Esophagus (tissue), 2 donors: Measurements from ENCODE around the gene SNX14. TPM values are rescaled to one million over a fixed set of nuclear protein-coding genes. Genes with fewer than 3 reads are reported as not detected.
"Not testable (repeated sequence)": the region's sequence is repeated elsewhere in the genome, so short reads cannot be mapped to it uniquely, and the experiment has no call there.

Experiments
- H3K27ac ChIP-seq, 2 donors: one replicate each; pipeline ENCODE4 v1.5.1; 2013; ENCODE audit warnings: low read depth in 2 of 2, mild to moderate bottlenecking in 2 of 2, inconsistent platforms in 1 of 2, low read length in 1 of 2, moderate library complexity in 1 of 2
- H3K27me3 ChIP-seq, 2 donors: one replicate each; pipeline ENCODE4 v1.6.1; 2013; ENCODE audit warnings: low read length in 2 of 2, control low read depth in 1 of 2, mild to moderate bottlenecking in 1 of 2; ENCODE audit not compliant: insufficient read depth in 2 of 2, control insufficient read depth in 1 of 2
- H3K36me3 ChIP-seq, 2 donors: one replicate each; pipeline ENCODE4 v1.6.1; 2013; ENCODE audit warnings: low read length in 1 of 2; ENCODE audit not compliant: control insufficient read depth in 2 of 2, insufficient read depth in 2 of 2
- H3K4me1 ChIP-seq, 2 donors: one replicate each; pipeline ENCODE4 v1.6.1; 2013; ENCODE audit warnings: low read length in 1 of 2; ENCODE audit not compliant: control insufficient read depth in 2 of 2, insufficient read depth in 2 of 2
- H3K4me3 ChIP-seq, 2 donors: one replicate each; pipeline ENCODE4 v1.5.1; 2013; ENCODE audit warnings: low read length in 2 of 2, mild to moderate bottlenecking in 2 of 2, low read depth in 1 of 2, moderate library complexity in 1 of 2
- H3K9me3 ChIP-seq, 2 donors: one replicate each; pipeline ENCODE4 v1.6.1; 2013; ENCODE audit warnings: mild to moderate bottlenecking in 2 of 2, low read depth in 1 of 2, low read length in 1 of 2, moderate library complexity in 1 of 2; ENCODE audit not compliant: control insufficient read depth in 2 of 2, insufficient read depth in 1 of 2
- WGBS, 2 donors: extraction: QIAGEN DNeasy Blood & Tissue Kit; methylation state at CpG; one replicate each; pipeline ENCODE4 v1.1.7; 2013; 5-methylcytosine and 5-hydroxymethylcytosine counted together
- polyA plus RNA-seq, 2 donors: library from polyadenylated mRNA; stranded (reverse); fragments of 200-250 nt; gene quantifications; one replicate each; pipeline ENCODE4 v1.2.3, GENCODE V29; 2013
- donor health status: healthy with polysubstance abuse.
- donor health status: Bipolar disorder and iron deficiency.

Gene SNX14
- polyA plus RNA-seq, 2 donors = 26.2 to 47.7 TPM

- WGBS, 2 donors = 82 to 88% methylated on average over 2 of the region's 2 CpGs
- H3K36me3 ChIP-seq, H3K4me1 ChIP-seq, H3K4me3 ChIP-seq, H3K27me3 ChIP-seq, H3K9me3 ChIP-seq, H3K27ac ChIP-seq: not testable (repeated sequence)
Measured at GRCh38 chr6:85524281-85524680, 69.4 kb downstream of the SNX14 start.

- H3K27me3 ChIP-seq = no peaks in the 10 kb centered on the region
- H3K4me1 ChIP-seq = no peaks in the 10 kb centered on the region
- peaks cover 0 to 3% of the 10 kb centered on the region in 2 donors for H3K36me3 ChIP-seq
Measured at GRCh38 chr6:85516168-85516567, 77.5 kb downstream of the SNX14 start.

GRCh38 chr6:85506441-85507093 lies 87.1 kb downstream of the SNX14 start:
- Histone ChIP-seq H3K27ac (no peak overlapping the region), H3K4me3 (no peak overlapping the region), H3K4me1 (no peaks in the 10 kb centered on the region), H3K9me3 (no peaks in the 10 kb centered on the region), H3K27me3 (no peaks in the 10 kb centered on the region), H3K36me3 (peaks cover 0 to 4% of the 10 kb centered on the region in 2 donors)
- WGBS, 2 donors = 75 to 84% methylated on average over 8 of the region's 8 CpGs

More at GRCh38 chr6:85516168-85516567, 77.5 kb downstream of the SNX14 start:
- H3K4me3 ChIP-seq = no peak overlapping the region
- no peak overlapping the region for H3K27ac ChIP-seq
- no peaks in the 10 kb centered on the region for H3K9me3 ChIP-seq

GRCh38 chr6:85498596-85499258 lies 94.9 kb downstream of the SNX14 start:
- H3K4me3 ChIP-seq = no peak overlapping the region
- H3K36me3 ChIP-seq = peaks cover 0 to 2% of the 10 kb centered on the region in 2 donors
- H3K27me3 ChIP-seq = no peaks in the 10 kb centered on the region
- no peak overlapping the region for H3K27ac ChIP-seq
- peaks cover 0 to 2% of the 10 kb centered on the region in 2 donors for H3K9me3 ChIP-seq
- WGBS, 2 donors = 50 to 56% methylated on average over 2 of the region's 2 CpGs
- peaks cover 0 to 4% of the 10 kb centered on the region in 2 donors for H3K4me1 ChIP-seq

DNA sequence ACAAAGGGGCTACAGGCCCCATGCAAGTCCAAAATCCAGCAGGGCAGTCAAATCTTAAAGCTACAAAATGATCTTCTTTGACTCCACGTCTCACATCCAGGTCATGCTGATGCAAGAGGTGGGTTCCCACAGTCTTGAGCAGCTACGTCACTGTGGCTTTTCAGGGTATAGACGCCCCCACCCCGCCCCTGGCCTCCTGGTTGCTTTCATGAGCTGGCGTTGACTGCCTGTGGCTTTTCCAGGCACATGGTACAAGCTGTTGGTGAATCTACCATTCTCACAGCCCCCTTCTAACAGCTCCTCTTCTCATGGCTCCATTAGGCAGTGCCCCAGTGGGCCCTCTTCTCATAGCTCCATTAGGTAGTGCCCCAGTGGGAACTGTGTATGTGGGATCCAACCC lies 96.8 kb downstream of the SNX14 start:
- peaks cover 0 to 4% of the 10 kb centered on the region in 2 donors for H3K4me1 ChIP-seq
- WGBS, 2 donors = 95 to 97% methylated on average over 5 of the region's 5 CpGs
- H3K4me3 ChIP-seq = no peak overlapping the region
- peaks cover 0 to 2% of the 10 kb centered on the region in 2 donors for H3K9me3 ChIP-seq
- no peaks in the 10 kb centered on the region for H3K36me3 ChIP-seq
- no peak overlapping the region for H3K27ac ChIP-seq
- H3K27me3 ChIP-seq = no peaks in the 10 kb centered on the region

DNA sequence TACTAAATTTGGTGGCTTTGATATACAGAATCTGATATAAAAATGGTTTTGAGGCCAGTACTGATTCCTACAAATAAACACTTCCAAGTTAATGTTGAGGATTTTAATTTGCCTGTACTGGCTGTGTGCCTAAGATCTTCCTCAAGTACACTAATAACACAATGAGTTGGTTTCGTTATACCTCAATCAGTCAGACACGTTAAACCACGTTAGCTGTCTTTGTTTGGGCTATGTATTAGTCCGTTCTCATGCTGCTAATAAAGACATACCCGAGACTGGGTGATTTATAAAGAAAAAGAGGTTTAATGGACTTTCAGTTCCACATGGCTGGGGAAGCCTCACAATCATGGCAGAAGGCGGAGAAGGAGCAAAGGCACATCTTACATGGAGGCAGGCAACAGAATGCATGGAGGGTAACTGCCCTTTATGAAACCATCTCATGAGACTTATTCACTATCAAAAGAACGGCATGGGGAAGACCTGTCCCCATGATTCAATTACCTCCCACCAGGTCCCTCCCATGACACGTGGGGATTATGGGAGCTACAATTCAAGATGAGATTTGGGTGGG lies 97.6 kb downstream of the SNX14 start:
- H3K4me3 ChIP-seq = no peak overlapping the region
- H3K9me3 ChIP-seq = peaks cover 0 to 2% of the 10 kb centered on the region in 2 donors
- H3K27me3 ChIP-seq = no peaks in the 10 kb centered on the region
- H3K36me3 ChIP-seq = no peaks in the 10 kb centered on the region
- 77 to 88% methylated on average over 8 of the region's 8 CpGs for WGBS, 2 donors
- peaks cover 0 to 4% of the 10 kb centered on the region in 2 donors for H3K4me1 ChIP-seq
- H3K27ac ChIP-seq = no peak overlapping the region

DNA sequence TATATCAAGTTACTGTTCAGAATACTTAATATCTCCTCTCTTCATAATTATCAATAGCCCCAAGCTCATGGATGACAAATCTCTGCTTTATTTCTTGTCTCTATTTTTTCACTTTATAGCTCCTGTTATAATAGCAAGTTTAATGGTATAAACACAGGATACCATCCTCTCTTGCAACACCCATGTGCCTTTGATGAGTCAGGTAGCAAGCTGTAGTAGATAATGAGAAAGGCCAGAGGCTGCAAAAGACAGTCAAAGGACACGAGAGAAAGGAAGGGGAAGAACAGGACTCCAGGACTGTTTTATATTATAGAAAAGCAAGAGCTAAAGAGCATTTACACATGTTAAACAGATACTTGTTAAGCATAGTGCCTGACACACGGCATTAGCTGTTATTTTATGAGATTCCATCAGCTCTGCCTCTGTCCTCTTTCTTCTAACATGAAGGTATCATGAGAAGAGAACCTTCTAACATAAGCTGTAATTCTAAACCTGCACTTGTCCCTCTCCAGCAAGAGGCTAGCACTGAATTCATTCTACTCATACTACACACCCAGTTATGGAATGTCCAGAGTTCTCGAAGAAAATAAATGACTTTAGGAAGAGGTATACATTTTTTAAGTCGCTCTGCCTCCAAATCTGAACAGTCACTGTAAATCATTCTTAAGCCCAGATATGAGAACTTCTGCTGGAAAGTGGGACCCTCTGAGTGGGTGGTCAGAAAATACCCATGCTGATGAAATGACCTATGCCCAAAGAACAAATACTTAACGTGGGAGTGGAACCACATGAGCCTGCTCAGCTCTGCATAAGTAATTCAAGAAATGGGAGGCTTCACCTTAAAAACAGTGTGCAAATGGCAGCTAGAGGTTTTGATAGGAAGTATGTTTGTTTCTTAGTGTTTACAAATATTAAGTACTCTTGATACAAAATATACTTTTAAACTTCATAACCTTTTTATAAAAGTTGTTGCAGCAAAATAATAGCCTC lies 98.8 kb downstream of the SNX14 start:
- Histone ChIP-seq H3K9me3 (peaks cover 0 to 2% of the 10 kb centered on the region in 2 donors), H3K27ac (no peak overlapping the region)
- WGBS, 2 donors = 59 to 62% methylated on average over 5 of the region's 5 CpGs

DNA sequence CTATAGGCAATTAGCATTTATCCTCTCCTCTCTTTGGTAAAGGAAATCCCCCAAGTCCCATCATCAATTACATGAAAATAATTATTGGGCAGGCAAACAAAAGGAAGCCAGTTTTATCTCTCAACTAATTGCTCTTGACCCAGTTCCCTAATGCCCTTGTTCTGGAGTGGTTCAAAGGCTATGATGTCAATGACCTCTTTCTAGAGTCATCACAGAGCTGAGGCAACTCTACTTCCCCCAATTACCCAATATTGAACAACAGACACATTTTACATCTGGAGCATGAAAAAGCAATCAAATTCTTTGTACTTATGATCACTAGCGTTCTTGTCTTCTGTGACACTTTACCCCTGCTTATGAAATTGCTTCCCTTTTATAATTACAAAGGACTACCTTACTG lies 100.3 kb downstream of the SNX14 start:
- Histone ChIP-seq H3K4me1 (peaks cover 0 to 4% of the 10 kb centered on the region in 2 donors), H3K4me3 (no peak overlapping the region), H3K9me3 (peaks cover 0 to 2% of the 10 kb centered on the region in 2 donors), H3K27me3 (no peaks in the 10 kb centered on the region), H3K27ac (no peak overlapping the region), H3K36me3 (no peaks in the 10 kb centered on the region)
- 90 to 92% methylated on average over 1 of the region's 1 CpG for WGBS, 2 donors

More for the DNA sequence above, 98.8 kb downstream of the SNX14 start:
- peaks cover 0 to 4% of the 10 kb centered on the region in 2 donors for H3K4me1 ChIP-seq
- no peak overlapping the region for H3K4me3 ChIP-seq
- no peaks in the 10 kb centered on the region for H3K27me3 ChIP-seq
- H3K36me3 ChIP-seq = no peaks in the 10 kb centered on the region
